Breast epithelium (tissue), 3 donors: ENCODE measurements around the gene TEX28.
"Not testable (repeated sequence)": the region's sequence is repeated elsewhere in the genome, so short reads cannot be mapped to it uniquely, and the experiment has no call there.

Source experiments
- POLR2A ChIP-seq: fragments of 450-650 bp; IDR thresholded peaks from one replicate; pipeline ENCODE4 v1.6.1; 2016; ENCODE audit warnings: antibody characterized with exemption, mild to moderate bottlenecking, moderate library complexity
- POLR2AphosphoS5 ChIP-seq, 3 donors: sonication (generic); formaldehyde crosslinking; IDR thresholded peaks; one replicate each; pipeline ENCODE4 v1.6.1; 2017; ENCODE audit warnings: antibody characterized with exemption in 3 of 3
- TF ChIP-seq, protein P1 (sequence below), 3 donors: fragments of 450-650 bp; IDR thresholded peaks; one replicate each; pipeline ENCODE4 v1.5.1; 2016 to 2017; ENCODE audit warnings: antibody characterized with exemption in 3 of 3, mild to moderate bottlenecking in 3 of 3, moderate library complexity in 3 of 3

DNA sequence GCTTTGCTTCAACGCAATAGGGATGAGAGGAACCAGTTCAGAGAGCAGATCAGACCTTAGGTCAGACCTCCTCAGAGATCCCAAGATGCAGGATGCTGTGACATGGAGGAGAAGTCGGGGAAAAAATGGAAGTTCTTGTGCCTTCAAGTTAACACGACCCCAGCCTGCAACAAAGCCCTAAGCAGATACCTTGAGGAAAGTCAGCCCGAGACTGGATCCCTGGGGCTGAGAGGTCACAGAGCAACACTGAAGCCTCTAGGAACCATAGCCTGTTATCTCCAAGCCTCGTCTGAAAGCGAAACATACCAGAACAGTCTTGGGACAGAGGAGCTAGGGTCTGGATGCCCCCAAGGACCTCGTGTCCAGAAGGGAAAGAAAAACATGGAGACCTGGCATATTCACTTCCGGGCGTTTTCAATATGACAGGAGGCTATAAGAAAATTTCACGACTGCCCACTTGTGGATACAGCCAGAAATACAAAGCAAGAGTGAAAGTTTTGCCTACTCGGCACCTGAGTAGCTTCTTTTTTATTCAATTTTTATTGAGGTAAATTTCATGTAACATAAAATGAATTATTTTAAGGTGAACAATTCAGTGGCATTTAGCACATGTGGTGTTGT is 55.9 kb downstream of the TEX28 start:
- TF ChIP-seq, protein P1, sequence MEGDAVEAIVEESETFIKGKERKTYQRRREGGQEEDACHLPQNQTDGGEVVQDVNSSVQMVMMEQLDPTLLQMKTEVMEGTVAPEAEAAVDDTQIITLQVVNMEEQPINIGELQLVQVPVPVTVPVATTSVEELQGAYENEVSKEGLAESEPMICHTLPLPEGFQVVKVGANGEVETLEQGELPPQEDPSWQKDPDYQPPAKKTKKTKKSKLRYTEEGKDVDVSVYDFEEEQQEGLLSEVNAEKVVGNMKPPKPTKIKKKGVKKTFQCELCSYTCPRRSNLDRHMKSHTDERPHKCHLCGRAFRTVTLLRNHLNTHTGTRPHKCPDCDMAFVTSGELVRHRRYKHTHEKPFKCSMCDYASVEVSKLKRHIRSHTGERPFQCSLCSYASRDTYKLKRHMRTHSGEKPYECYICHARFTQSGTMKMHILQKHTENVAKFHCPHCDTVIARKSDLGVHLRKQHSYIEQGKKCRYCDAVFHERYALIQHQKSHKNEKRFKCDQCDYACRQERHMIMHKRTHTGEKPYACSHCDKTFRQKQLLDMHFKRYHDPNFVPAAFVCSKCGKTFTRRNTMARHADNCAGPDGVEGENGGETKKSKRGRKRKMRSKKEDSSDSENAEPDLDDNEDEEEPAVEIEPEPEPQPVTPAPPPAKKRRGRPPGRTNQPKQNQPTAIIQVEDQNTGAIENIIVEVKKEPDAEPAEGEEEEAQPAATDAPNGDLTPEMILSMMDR (IDR thresholded peaks at IDR 0.05): not testable (repeated sequence)
- TF ChIP-seq POLR2A; POLR2AphosphoS5 (IDR thresholded peaks at IDR 0.05): not testable (repeated sequence)
